ENCODE measurements around the gene TLCD3A.
"Not testable (repeated sequence)": the region's sequence is repeated elsewhere in the genome, so short reads cannot be mapped to it uniquely, and the experiment has no call there.

Gene TLCD3A

DNA sequence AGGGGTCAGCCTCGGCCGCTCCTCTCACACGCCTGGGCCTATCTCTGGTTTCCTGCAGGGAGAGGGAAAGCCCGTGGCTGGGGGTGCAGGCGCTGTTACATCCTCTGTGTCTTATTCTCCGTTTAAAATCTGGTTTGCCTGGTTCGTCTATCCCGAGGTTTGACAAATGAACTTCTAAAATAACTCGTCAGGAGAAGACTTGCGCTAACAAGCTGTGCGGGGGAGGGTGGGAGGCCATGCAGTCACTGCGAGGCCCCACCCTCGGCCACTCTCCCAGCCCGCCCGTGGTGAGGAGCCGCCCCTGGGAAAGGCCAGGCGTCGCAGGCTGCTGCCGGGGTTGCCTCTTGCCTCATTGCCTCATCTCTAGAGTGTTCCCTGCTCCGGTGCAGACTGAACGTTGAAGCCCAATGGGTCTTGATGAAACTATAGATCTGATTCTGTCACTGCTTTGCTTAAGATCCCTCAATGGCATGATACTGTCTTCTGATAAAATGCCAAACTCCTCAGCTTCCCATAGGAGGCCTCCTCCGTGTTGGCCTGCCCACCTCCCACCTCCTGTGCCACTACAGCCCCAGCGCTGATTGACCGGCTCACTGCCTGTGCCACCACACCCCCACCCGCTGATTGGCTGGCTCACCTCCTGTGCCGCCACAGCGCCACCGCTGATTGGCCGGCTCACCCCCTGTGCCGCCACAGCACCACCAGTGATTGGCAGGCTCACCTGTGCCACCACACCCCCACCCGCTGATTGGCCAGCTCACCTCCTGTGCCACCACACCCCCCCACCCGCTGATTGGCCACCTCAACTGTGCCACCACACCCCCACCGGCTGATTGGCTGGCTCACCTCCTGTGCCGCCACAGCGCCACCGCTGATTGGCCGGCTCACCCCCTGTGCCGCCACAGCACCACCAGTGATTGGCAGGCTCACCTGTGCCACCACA, 57.8 kb downstream of the TLCD3A start:
- DNase-seq = not testable (repeated sequence)

DNA sequence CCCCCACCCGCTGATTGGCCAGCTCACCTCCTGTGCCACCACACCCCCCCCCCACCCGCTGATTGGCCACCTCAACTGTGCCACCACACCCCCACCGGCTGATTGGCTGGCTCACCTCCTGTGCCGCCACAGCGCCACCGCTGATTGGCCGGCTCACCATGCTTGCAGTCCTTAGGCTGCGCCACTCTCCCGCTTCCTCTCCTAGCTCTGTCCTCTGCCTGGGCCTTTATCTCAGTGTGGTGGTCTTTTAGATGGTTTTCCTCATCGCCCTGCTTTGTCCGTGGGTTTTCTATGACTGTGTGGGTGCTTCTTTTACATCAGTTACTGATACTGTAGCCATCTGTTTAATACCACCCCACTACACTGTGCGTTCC, 58.5 kb downstream of the TLCD3A start:
- DNase-seq = not testable (repeated sequence)

DNA sequence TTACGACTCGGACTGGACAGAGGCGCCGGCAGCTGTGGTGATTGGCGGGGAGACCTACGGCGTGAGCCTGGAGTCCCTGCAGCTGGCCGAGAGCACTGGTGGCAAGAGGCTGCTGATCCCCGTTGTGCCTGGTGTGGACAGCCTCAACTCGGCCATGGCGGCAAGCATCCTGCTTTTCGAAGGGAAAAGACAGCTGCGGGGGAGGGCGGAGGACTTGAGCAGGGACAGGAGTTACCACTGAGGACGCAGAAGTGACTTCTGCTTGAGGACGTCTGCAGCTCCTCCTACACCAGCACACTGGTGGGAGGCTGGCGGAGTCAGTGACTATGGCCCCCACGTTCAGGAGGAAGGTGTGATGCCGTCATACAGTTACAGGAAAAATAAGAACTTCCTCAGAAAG, 59.4 kb downstream of the TLCD3A start:
- DNase-seq = no peak

DNA sequence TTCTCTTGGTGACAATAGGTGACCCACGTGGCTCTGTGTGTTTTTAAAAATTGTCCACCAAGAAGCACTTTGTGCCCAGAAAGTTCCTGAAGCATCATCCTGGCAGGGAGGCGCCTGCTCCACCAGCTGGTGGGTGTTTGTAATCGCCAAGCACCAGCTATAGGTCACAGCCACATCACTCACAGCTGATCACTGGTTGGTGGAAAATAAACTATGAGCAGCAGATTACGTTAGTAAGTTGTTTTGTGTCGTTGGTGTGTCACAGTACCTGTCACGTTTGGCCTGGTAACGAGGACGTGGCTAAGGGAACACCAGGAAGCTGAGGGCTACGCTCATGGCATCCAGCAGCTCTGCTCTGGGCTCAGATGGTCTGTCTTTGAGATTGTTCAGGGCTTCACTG, 59.9 kb downstream of the TLCD3A start:
- no peak for DNase-seq

Measured in activated CD4-positive, alpha-beta T cell treated with anti-CD3 and anti-CD28 coated beads, Interleukin-2, Interleukin-6, amounts not matched to agents 100 ng/mL and 50 ng/mL, durations not matched to agents 16 hours and 8 hours (primary cell).